Measurements from ENCODE around the gene GALNT9. TPM values are rescaled to one million over a fixed set of nuclear protein-coding genes. Genes with fewer than 3 reads are reported as not detected.

The GALNT9 gene
- total and polyA plus RNA-seq, 7 donors = 0.28 to 5.0 (median 2.8) TPM; not detected in 2

GRCh38 chr12:132352896-132353800 lies 23.8 kb upstream of the GALNT9 start:
- Histone ChIP-seq H3K9me3 (no peaks in the 10 kb centered on the region), H3K4me3 (no peak overlapping the region), H3K4me1 (peaks cover 0 to 13% (median 4%) of the 10 kb centered on the region in 4 donors), H3K36me3 (no peaks in the 10 kb centered on the region), H3K27ac (no peak overlapping the region), H3K27me3 (peaks cover 0 to 43% (median 14%) of the 10 kb centered on the region in 3 donors)
- TF ChIP-seq EP300 (IDR thresholded peaks at IDR 0.05) (no peak), POLR2A (IDR thresholded peaks at IDR 0.05) (no peak), POLR2AphosphoS5 (IDR thresholded peaks at IDR 0.05) (no peak), CTCF (IDR thresholded peaks at IDR 0.05) (no peak)
- WGBS, 2 donors = 69 to 71% methylated on average over 42 of the region's 42 CpGs
- intact Hi-C loops (cut with DNase I) = no loop called here
- no peak for DNase-seq

DNA sequence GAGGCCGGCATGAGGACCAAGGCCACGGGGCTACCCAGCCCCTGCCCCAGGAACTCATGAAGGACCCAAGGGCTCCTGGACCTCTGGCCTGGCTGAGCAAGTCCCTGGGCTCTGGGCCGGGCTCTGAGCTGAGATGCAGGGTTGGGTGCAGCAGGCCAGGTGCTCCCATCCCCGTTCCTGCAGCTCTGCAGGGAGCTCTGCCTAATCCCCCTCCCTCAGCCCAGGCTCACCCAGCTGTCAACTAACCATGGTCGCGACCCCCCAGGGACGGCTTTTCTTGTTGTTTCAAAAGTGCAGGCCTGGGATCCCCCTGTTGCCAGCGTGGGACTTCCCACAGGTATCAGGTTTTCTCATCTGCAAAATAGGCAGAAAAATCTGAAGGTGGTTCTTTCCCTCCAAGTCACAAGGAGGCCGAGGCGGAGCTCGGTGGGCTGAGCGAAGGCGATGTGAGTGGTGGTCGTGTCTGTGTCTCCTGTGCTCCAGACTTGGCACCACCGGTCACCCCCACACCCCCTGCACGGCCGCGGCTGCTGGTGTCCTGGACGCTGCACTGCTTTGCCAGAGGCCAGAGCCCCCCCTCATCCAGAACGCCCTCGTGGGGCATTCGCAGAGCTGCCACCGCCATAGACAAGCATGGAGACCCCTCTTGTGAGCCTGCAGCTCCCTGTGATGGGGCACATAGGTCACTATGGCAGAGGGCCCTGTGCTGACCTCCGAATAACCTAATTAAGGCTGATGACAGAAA lies 22.5 kb upstream of the GALNT9 start:
- Histone ChIP-seq H3K27ac (no peak overlapping the region), H3K4me1 (peaks cover 0 to 8% (median 2%) of the 10 kb centered on the region in 4 donors), H3K36me3 (no peaks in the 10 kb centered on the region), H3K27me3 (peaks cover 0 to 37% (median 10%) of the 10 kb centered on the region in 3 donors), H3K9me3 (no peaks in the 10 kb centered on the region), H3K4me3 (no peak overlapping the region)
- TF ChIP-seq CTCF (IDR thresholded peaks at IDR 0.05) (no peak), POLR2AphosphoS5 (IDR thresholded peaks at IDR 0.05) (no peak), POLR2A (IDR thresholded peaks at IDR 0.05) (no peak), EP300 (IDR thresholded peaks at IDR 0.05) (no peak)
- no peak for DNase-seq
- WGBS, 2 donors = 82 to 84% methylated on average over 24 of the region's 24 CpGs
- intact Hi-C loops (cut with DNase I) = no loop called here

GRCh38 chr12:132349501-132350131 lies 20.2 kb upstream of the GALNT9 start:
- peaks cover 0 to 4% (median under 1%) of the 10 kb centered on the region in 4 donors for H3K4me1 ChIP-seq
- TF ChIP-seq POLR2AphosphoS5 (IDR thresholded peaks at IDR 0.05) = no peak
- no peak for TF ChIP-seq EP300 (IDR thresholded peaks at IDR 0.05)
- no peak for TF ChIP-seq CTCF (IDR thresholded peaks at IDR 0.05)
- no peak for TF ChIP-seq POLR2A (IDR thresholded peaks at IDR 0.05)
- H3K27ac ChIP-seq = no peak overlapping the region
- H3K27me3 ChIP-seq = peaks cover 0 to 16% (median 7%) of the 10 kb centered on the region in 3 donors
- no peak for DNase-seq
- 82 to 88% methylated on average over 1 of the region's 1 CpG for WGBS, 2 donors
- H3K4me3 ChIP-seq = no peak overlapping the region
- intact Hi-C loops (cut with DNase I) = no loop called here
- H3K9me3 ChIP-seq = no peaks in the 10 kb centered on the region
- no peaks in the 10 kb centered on the region for H3K36me3 ChIP-seq

DNA sequence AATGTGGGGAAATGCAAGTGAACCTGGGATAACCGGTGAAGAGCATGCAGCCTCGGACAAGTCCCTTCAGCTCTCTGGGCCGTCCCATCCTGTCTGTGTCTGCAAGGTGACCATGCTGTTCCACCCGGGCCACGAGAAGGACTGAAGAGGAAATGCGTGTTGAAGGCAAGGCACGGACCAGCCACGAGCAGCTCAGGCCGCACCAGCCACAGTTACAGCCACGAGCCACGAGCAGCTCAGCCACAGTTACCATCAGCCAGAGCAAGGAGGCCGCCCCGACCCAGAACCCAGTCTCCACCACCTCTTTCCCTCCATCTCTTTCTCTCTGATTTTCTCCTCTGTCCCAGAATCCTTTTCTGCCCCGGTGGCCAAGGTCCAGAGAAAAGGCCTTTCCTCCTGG lies 18.8 kb upstream of the GALNT9 start:
- intact Hi-C loops (cut with DNase I) = no loop called here
- Histone ChIP-seq H3K4me3 (no peak overlapping the region), H3K4me1 (peaks cover 0 to 19% (median 14%) of the 10 kb centered on the region in 4 donors), H3K27me3 (peaks cover 0 to 1% (median under 1%) of the 10 kb centered on the region in 3 donors), H3K9me3 (no peaks in the 10 kb centered on the region), H3K27ac (no peak overlapping the region), H3K36me3 (no peaks in the 10 kb centered on the region)
- no peak for DNase-seq
- WGBS, 2 donors = 90% methylated on average over 14 of the region's 14 CpGs
- TF ChIP-seq EP300 (IDR thresholded peaks at IDR 0.05) (no peak), POLR2A (IDR thresholded peaks at IDR 0.05) (no peak), POLR2AphosphoS5 (IDR thresholded peaks at IDR 0.05) (no peak), CTCF (IDR thresholded peaks at IDR 0.05) (no peak)

Measured in sigmoid colon (tissue), 7 donors.